HL-60 (cell line): ENCODE results near the gene TRAPPC6A.

Source experiments
- GABPA ChIP-seq: IDR thresholded peaks from 2 replicates; pipeline ENCODE4 v1.6.1; 2012; ENCODE audit warnings: low read depth
- POLR2AphosphoS5 ChIP-seq: IDR thresholded peaks from 2 replicates; pipeline ENCODE4 v1.6.1; 2012; ENCODE audit warnings: low read depth
- SPI1 ChIP-seq: IDR thresholded peaks from 2 replicates; pipeline ENCODE4 v1.6.1; 2012; ENCODE audit warnings: low read depth, mild to moderate bottlenecking, borderline replicate concordance
- TF ChIP-seq, protein P1 (sequence below): IDR thresholded peaks from one replicate; pipeline ENCODE4 v1.5.1; 2011; ENCODE audit warnings: low read length, control low read depth, inconsistent platforms; ENCODE audit not compliant: insufficient read depth
- TF ChIP-seq, protein P2 (sequence below): IDR thresholded peaks from 2 replicates; pipeline ENCODE4 v1.6.1; 2012; ENCODE audit warnings: low read depth; ENCODE audit not compliant: insufficient replicate concordance

DNA sequence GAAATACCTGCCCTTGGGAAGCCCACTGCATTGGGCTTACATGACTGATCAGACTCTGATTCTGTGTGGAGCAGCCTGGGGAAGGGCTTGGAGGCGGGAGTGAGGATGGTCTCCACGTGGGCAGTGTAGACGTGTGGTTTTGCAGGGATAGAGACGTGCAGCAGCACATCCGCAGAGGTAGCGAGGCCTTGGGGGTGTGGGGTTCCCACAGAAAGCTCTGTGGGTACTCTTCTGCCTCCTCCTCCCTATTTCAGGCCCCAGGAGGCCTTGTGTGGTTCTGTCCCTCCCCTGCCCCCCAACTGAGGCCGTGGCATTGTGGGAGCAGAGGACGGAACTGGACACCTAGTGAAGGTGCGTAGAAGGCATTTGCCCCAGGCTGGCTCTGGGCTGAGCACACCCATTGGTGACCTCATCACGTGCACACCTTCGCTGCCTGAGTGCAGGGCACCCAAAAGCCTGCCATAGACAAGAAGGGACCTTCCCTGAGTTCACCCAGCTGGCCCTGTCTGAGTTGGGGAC lies 56.2 kb downstream of the TRAPPC6A start:
- TF ChIP-seq, protein P1, sequence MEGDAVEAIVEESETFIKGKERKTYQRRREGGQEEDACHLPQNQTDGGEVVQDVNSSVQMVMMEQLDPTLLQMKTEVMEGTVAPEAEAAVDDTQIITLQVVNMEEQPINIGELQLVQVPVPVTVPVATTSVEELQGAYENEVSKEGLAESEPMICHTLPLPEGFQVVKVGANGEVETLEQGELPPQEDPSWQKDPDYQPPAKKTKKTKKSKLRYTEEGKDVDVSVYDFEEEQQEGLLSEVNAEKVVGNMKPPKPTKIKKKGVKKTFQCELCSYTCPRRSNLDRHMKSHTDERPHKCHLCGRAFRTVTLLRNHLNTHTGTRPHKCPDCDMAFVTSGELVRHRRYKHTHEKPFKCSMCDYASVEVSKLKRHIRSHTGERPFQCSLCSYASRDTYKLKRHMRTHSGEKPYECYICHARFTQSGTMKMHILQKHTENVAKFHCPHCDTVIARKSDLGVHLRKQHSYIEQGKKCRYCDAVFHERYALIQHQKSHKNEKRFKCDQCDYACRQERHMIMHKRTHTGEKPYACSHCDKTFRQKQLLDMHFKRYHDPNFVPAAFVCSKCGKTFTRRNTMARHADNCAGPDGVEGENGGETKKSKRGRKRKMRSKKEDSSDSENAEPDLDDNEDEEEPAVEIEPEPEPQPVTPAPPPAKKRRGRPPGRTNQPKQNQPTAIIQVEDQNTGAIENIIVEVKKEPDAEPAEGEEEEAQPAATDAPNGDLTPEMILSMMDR, result no peak
- TF ChIP-seq POLR2AphosphoS5 (no peak), SPI1 (no peak), GABPA (no peak)
- TF ChIP-seq, protein P2, sequence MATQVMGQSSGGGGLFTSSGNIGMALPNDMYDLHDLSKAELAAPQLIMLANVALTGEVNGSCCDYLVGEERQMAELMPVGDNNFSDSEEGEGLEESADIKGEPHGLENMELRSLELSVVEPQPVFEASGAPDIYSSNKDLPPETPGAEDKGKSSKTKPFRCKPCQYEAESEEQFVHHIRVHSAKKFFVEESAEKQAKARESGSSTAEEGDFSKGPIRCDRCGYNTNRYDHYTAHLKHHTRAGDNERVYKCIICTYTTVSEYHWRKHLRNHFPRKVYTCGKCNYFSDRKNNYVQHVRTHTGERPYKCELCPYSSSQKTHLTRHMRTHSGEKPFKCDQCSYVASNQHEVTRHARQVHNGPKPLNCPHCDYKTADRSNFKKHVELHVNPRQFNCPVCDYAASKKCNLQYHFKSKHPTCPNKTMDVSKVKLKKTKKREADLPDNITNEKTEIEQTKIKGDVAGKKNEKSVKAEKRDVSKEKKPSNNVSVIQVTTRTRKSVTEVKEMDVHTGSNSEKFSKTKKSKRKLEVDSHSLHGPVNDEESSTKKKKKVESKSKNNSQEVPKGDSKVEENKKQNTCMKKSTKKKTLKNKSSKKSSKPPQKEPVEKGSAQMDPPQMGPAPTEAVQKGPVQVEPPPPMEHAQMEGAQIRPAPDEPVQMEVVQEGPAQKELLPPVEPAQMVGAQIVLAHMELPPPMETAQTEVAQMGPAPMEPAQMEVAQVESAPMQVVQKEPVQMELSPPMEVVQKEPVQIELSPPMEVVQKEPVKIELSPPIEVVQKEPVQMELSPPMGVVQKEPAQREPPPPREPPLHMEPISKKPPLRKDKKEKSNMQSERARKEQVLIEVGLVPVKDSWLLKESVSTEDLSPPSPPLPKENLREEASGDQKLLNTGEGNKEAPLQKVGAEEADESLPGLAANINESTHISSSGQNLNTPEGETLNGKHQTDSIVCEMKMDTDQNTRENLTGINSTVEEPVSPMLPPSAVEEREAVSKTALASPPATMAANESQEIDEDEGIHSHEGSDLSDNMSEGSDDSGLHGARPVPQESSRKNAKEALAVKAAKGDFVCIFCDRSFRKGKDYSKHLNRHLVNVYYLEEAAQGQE, result no peak
